Activated CD4-positive, CD25-positive, alpha-beta regulatory T cell treated with anti-CD3 and anti-CD28 coated beads, Interleukin-2, amount 50 U/mL, for 24 hours (primary cell): ENCODE data around the gene CPO.

ENCODE experiments used
- ATAC-seq, 2 donors: fragments of 150-1000 bp; cut with Tn5 transposase; one replicate each; pipeline ENCODE4 v1.10.0; 2021; ENCODE audit warnings: mild to moderate bottlenecking in 1 of 2, moderate library complexity in 1 of 2

CPO gene

DNA sequence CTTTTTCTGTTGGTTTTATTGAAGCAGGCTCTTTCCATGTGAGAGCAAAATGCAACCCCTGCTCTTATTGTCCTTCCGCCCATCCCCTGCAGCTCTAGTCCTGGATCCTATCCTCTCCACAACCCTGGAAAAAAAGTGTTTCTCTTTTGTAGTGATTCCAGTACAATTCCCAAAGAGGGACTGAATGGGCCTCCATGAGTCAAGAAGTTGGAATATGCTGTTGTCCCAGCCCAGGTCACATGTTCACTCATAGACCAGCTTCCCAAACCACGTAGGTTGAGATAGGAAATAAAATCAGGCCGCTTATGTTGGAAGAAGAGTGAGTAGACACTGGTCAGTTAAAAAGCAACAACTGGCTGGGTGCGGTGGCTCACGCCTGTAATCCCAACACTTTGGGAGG lies 39.4 kb downstream of the CPO start:
- no peak for ATAC-seq

DNA sequence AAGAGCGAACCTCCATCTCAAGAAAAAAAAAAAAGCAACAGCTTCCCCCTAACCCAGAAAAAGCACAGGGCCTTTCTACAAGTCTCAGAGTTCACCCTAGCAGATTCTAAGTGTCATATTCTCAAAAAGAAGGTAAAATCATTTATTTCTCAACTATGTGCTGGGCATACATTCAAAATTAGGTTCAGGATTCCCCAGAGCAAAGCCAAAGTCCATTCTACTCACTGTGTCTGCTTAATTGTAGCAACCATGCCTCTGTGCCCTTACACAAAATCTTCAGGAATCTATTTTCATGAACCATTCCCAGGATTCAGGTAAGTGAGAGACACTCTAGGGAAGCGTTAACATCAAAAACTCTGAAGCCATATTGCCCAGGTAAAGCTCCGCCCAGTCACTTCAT lies 40.0 kb downstream of the CPO start:
- no peak for ATAC-seq

DNA sequence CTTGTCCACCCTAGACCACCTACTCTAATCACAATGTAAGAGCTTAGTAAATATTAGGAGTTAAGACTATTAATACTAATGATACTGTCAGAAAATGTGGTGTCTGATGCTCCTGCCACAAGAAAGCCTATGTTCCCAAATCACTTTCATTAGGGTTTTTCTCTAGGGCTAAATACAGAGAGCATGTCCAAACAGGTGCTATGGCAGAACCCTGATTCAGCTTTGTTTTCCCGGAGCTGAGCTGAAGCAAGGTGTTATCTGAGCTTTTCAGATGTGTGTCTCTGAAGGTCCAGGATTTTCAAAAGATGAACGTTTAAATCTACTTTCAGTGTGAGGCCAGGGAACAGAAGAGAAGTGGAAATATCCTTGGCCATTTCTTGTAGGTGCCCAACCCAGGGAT lies 40.6 kb downstream of the CPO start:
- no peak for ATAC-seq

DNA sequence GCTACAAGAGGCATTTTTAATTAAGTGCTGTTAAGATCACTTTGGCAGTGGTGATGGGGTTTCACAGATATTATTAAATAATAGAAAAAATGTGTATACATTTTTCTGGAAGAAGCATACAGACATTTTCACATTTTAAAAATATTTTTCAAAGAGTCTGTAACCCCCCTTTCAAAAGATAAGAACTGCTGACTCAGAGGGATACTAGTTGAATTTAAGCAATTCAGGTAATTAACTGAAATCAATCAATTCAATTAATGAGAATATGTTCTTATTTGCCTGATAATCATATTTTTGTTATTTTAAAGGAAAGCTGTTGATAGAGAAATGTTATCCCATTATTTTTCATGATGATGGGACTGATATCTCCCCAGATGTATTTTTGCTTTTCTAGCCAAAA lies 41.1 kb downstream of the CPO start:
- no peak for ATAC-seq

DNA sequence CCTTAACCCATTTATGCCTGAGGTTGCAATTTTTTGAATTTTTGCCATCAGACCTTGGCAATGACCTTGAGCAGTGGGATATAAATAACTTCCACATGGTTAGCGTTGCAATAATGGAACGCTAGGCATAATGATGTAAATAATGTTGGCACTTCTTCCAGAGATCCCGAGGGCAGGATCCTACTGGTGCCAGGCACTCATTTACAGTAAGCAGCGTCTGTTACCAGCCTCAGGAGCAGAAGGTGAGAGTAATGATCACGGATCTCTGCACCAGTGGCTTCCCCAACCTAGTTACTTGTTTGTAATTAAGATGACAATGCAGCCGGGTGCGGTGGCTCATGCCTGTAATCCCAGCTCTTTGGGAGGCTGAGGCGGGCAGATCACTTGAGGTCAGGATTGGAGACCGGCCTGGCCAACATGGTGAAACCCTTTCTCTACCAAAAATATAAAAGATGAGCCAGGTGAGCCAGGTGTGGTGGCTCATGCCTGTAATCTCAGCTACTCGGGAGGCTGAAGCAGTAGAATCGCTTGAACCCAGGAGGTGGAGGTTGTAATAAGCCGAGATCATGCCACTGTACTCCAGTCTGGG lies 41.9 kb downstream of the CPO start:
- ATAC-seq: no peak

DNA sequence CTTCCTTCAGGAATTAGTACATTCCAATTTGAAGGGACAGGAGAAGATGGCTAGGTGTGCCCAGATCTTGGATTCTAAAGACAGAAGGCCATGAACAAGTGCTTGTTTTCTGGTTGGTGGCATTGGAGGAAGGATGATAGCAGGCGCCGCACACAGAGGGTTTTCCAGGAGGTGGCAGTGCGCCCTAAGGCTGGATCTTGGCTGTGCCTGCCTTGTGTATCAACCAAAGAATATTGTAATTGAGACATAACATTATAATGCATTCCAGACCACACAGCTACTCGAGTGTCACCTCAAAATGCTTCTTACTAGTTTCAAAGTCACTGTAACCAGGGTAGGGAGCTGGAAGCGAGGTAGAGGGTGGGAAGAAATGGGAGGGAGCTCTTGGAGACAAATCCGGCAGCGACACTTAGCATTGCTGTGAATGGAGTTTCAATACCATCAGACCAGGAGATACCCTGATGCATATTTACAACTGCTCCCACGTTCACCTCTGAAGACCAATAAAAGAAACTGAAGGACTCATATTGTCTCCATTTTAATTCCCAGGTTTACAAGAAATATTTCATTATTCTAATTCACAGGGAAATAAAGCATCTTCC lies 42.5 kb downstream of the CPO start:
- ATAC-seq: peak in 1 of 2 donors; percentile 36

DNA sequence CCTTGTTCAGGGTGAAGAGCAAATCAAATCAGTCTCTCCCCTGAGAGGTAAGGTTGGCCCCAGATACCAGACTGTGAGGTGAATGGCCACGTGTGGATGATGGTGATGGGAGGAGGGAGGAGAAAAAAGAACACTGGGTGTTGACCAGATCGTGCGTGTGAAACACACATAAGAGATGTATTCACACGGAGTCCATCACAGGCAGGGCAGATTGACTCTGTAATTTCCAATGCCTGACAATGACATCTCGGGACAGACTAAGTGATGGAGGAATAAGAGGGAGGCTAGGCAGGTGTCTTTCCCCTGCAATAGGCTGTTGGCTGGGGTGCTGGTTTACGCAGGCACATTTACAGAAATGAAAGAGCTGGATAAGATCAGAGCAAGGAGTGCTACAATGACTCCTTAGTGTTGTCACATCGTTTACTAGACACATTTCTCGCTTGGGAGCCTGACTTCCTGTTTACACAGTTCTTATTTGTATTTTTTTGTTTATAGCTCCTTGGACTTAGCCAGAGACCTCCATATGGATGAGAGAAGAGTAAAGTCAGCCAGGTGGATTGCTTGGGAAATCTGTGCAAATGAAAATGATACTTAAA lies 43.1 kb downstream of the CPO start:
- ATAC-seq: no peak

DNA sequence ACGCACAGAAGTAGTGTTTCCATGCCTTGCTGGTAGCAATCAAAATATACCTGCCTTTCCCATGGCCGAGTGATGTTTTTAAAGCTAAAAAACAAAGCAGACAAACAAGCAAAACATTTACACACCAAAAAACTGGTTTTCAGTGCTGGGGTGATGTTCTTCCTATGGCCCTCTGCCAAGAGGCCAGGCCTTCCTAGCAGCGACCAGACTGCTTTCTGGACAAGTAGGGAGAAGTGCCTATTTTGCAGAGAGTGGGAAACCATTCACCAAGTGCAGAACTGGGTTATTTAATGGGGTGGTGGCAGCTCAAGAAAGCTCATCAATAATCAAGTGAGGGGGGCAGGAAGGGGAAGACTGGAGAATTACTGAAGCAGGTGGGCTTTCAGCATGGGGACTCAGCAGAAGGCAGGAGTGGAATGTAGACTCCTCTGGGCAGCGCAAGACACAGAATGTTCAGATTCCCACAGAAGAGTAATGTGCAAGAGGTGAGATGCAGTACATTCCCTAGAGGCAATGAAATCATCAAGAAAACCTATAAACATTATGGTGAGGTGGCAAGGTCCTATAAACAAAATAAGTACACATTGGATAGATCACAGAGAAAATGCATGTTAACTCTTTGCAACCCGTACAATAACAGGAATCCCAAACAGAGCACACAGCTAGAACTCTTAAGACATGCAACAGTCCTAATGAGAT lies 44.0 kb downstream of the CPO start:
- ATAC-seq: no peak

DNA sequence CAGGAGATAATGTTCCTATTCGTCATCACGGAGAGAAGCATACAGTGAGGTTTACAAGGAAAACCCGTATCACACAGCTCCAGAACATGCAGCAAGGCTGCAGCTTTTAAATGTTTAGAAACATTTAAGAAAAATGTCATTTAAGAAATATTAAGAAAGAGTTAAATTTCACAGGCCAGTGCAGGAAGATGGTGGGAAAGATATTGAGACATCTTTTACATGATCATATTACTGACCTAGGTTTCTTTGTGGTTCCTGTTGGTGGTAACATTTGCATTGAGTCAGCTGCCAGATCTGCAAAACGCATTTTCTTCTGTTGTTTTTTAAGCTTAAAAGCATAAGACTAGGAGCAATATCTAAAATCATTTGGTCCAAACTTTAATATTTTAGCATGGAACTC lies 44.9 kb downstream of the CPO start:
- no peak for ATAC-seq

DNA sequence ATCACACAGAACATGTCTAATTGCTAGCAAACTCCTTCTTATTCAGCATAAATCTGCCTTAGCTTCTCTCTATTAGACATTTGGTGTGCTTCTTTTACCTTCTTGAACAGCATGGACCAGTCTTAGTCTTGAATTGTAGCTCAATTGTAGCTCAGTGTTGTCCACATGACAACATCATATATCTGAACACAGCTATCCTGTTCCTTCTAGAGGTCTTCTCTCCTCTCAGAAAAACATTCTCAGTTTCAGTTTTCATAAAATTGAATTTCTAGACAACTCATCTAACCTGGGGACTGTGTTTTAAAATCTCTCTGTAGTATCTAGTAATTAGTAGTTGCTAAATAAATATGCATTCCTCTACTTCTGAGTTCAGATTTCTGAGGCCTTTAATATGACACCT lies 47.6 kb downstream of the CPO start:
- peak; percentile 9 to 12 for ATAC-seq

DNA sequence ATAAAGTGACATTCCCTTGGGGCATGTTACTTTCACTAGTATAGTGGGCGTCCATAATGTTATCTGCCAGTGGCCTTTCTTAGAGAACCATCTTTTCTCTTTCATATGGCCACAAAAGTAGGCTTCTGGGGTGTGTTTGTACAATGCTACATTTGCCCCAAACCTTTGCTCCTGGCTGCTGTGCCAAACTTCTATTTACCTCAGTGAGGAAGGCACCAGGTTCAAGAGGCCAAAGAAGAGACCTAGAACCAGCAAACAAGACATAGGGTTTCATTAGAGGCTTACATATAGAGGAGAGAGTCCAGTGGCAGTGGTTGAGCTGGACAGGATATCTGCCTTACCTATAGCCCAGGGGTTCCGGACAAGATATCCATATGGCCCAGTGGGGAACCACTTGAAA lies 48.5 kb downstream of the CPO start:
- no peak for ATAC-seq

DNA sequence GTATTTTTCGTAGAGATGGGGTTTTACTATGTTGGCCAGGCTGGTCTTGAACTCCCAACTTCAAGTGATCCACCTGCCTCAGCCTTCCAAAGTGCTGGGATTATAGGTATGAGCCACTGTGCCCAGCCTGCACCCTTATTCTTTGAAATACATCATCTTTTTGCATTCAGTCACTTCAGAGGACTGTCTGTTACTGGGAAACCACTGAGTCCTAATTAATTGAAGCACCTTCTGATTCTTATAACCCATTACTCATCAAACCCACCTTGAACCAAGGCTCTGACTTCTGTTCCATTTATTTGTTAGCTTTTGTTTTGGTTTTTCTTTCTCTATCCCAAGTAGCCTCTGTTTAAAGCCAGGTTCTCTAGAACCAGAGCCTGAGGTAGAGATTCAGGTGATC lies 49.6 kb downstream of the CPO start:
- peak; percentile 68 to 69 for ATAC-seq

DNA sequence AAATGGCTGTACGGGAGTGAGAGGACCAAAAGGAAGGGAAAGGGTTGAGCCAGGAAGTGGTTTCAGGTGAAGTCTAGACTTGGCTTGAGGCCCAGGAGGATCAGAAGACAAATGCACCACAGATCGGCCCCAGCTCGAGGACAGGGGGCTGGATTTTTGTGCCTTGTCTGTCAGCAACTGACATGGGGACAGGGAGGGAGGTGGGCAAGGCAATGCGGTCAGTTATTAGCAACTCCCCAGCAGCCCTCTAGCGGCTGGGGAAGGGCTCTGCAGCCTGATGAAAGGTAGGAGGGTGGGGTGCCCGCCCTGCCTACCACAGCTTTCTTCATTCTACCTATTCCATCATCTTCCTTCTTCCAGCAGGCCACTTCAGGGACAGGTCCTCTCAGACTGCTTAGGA lies 50.0 kb downstream of the CPO start:
- ATAC-seq: peak in 1 of 2 donors; percentile 37

DNA sequence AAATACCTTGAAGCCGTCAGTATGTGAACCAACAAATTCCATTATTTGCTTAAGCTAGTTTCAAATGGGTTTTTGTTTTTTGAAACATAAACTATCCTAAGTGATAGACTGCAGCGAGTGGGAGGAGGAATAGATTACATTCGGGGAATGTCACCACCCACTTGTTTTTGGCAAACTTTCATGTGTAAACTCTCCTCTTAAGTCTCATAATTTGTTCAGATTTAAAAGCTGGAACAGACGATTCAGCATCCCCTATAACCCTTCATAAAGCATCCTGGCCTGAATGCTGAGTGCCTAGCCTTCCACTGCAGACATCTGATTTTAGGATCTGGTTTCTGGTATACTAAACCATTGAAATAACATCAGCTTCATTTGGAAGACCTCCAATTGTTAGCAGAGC lies 51.0 kb downstream of the CPO start:
- no peak for ATAC-seq

DNA sequence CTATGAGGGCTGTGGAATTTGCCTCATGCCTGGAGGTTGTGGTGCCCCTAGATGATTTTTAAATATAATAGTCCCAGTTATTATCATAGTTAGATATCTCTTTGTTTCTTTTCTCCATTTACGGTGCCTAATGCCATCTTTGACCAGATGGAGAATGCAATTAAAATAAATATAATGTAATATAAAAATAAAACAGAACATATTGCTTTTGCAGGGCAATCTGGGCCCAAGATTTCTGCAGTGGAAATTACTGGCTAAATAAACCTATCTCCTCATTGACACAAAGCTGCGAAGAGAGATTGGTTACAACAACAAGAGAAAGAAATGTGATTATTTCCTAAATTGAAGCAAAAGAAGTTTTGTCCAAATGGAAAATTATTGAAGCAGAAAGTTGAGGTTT lies 51.8 kb downstream of the CPO start:
- ATAC-seq: no peak

DNA sequence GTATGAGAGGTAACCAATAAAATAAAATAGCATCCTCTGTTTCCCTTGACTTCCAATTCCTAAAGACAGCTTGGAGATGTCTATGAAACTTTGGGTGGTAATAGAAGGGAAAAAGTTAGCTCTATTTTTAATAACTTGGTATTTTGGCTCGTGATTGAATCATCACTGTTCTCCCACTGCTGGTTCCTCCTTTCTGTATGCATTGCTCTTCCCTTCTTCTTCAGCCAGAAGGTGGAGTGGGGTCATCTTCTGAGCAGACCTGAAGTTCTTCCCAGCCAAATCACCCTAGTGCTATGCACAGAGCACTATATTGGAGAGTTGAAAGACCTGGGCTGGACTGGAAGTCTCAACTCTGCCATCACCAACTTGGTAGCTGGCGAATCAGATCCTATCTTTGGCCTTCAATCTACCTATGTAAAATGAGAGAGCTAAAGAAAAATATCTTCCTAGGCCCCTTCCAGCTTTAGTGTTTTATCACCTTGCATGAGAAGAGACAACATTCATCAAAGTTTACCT lies 54.1 kb downstream of the CPO start:
- no peak for ATAC-seq

DNA sequence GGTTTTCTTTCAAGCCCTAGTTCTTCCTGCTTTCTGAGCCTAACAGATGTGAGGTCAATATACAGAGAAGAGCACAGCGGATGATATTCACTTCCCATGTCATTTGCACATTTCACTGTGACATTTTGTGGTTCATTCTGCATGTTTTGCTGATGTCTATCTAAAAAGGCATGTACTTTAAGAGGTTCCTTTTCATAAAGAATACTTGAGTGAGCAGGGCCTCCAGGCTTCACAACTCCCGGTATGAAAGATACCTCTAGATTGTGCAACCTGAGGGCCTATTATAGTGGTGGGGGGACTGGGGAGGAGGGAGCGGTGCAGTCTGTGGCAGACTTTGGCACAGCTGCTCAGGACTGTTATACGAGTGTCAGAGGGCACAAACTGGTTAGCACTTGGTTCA lies 54.6 kb downstream of the CPO start:
- ATAC-seq: no peak

DNA sequence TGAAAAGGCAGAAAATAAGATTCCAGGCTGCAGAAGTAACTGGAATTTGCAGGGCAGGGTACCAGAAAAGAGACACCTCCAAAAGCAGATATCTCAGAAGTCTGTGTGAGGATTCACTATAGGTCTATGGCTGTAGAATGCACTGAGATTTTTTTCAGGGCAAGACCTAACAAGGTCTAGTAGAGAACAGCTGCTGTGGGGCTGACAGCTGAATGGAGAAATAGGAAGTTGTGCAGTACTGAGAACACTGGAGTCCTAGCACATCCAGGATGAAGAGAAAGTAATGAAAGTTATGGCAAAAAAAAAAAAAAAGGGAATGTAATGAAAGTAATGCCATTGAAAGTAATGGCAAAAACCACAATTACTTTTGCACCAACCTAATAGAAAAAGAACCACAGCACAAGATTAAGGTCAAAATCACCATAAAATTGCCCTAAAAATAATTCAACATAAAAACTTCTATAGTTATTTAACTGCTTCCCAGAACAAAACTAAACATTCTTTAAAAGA lies 57.3 kb downstream of the CPO start:
- ATAC-seq: no peak

DNA sequence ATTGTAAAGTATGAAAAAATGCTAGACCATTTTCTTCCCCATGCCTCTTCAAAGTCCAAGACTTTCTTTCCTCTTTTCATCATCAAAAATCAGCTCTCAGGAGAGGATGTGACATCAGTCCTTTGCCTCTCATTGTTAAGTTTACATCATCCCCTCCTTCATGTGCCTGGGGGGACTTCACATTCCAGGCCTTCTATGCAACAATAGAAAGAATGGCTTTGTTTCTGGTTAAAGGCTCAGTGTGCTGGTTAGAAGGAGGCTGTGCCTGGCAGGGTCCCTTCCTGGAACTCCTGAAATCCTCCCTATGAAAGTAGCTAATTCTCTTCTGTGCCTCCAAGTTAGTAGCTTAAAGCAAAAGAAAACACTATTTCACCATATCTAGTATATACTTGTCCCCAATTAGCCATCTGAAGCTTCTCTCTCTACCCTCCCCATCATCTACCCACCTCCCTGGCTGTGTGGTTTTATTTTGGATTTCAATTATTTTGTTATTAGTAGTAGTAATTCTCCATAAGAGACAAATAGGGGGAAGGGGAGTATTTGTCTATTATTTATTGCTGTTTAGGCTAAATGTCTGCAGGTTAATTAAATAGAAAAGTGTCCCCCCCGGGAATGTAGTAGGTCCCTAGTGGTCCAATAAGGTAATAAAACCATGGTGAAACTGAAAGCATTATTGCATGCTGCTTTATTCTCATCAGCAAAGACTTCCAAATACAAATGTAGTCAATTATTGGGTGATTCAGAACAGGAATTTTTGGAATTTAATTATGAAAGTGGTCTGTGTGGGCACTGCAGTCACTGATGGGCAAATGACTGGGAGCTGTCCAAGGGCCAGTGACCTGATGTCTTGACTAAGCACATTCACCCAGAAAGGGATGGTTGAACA lies 69.0 kb downstream of the CPO start:
- no peak for ATAC-seq

DNA sequence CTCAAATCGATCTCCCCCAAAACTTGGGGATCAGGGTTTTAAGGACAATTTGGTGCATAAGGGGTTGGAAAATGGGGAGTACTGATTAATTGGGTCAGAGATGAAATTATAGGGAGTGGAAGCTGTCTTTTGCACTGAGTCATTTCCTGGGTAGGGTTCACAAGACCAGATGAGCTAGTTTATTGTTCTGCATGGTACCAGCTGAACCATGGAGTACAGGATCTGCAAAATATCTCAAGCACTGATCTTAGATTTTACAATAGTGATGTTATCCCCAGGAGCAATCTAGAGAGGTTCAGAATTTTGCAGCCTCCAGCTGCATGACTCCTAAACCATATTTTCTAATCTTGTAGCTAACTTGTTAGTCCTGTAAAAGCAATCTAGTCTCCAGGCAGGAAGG lies 73.1 kb downstream of the CPO start:
- no peak for ATAC-seq

DNA sequence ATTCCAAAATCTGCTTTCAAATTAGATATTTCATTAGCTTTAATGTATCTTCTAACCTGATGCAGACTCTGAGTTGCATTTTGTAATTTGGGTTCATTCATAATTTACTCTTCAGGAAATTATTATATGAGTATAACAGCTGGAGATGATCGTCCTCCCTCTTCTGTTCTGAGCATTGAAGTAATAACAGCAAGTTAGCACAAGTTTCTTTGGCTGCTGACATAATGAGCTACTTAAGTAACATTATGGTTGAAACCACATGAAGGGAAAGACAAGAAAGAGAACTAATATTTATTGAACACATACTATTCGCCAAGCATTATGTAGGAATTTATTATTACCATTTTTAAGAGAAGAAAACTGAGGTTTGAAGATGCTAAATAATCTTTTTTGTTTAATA lies 75.1 kb downstream of the CPO start:
- ATAC-seq: no peak

DNA sequence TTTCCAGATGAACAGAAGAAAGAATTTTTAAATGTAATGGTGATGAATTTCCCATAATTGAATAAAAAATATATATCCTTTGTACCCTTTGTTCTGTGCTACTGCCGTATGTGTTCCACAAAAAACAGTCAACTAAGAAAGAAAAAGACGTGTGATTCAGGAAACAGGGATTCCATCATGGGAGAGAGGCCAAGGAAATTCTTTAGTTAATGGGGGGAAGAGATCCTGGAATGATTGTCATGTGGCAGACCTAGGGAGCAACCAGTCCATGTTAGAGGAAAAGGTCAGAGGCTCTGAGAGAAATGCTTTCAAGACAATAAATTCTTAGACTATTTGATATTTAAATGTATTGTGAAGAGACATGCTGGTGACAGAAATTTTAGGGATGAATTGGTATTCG lies 76.6 kb downstream of the CPO start:
- ATAC-seq: no peak
